Measurements from ENCODE around the gene PLOD1. TPM values are rescaled to one million over a fixed set of nuclear protein-coding genes. Genes with fewer than 3 reads are reported as not detected.

PLOD1 gene
- total RNA-seq, 1 experiment from 2014 or later = 156 TPM

DNA sequence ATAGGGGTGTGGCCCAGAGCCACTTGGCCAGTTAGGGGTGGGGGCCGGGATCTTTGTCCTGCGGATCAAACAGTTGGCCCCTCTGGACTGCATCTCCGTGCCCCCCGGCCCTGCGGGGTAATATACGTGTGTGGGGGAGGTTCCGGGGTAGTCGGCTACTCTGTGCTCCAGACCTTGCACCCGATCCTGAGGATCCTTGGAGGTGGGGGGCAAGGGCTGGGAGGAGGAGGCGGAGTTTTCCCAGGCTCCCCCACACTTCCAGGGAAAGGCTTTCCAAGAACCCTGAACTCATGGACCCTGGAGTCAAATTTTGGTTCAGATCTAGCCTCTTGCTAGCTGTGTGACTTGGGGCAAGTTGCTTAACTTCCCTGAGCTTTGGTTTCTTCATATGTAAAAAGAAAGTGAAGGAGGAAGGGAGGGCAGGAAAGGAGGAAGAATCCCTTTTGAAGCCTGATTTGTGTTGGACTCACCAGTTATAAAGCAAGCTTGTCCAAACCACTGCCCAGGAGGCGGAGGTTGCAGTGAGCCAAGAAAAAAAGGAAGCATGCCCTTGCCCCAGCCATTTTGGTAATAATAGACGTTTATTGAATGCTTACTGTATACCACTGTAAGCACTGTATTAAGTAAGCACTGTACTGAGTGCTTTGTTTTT lies 85.5 kb downstream of the PLOD1 start:
- no peaks in the 10 kb centered on the region for H3K36me3 ChIP-seq (ENCODE audit: control insufficient read depth, insufficient read depth, low read length)
- BruUV-seq (replicated peaks) = no TSS peak
- no peaks in the 10 kb centered on the region for H3K9me3 ChIP-seq (ENCODE audit: control insufficient read depth, insufficient read depth, low read depth, low read length)
- peak overlapping the region; percentile 77 to 80 for H3K4me3 ChIP-seq (ENCODE audit: low read depth in 2 of 2, low read length in 2 of 2)
- ChIA-PET POLR2A (interaction anchor here (0.7 to 1.4 kb wide), 2 partner anchors 101 to 112 kb away, joined by 3 to 6 read pairs; no protein-coding TSS in a partner anchor), CTCF (no interaction called here)
- H3K27ac ChIP-seq (ENCODE audit: low read length) = peak overlapping the region; percentile 79
- intact Hi-C loops (cut with micrococcal nuclease; ENCODE audit: unreplicated experiment) = no loop called here
- in situ Hi-C loops (cut with HindIII; ENCODE audit: low pct_unique_long_range_greater_than_20kb, low sequenced_read_pairs) = no loop called here
- TF ChIP-seq, protein P1, sequence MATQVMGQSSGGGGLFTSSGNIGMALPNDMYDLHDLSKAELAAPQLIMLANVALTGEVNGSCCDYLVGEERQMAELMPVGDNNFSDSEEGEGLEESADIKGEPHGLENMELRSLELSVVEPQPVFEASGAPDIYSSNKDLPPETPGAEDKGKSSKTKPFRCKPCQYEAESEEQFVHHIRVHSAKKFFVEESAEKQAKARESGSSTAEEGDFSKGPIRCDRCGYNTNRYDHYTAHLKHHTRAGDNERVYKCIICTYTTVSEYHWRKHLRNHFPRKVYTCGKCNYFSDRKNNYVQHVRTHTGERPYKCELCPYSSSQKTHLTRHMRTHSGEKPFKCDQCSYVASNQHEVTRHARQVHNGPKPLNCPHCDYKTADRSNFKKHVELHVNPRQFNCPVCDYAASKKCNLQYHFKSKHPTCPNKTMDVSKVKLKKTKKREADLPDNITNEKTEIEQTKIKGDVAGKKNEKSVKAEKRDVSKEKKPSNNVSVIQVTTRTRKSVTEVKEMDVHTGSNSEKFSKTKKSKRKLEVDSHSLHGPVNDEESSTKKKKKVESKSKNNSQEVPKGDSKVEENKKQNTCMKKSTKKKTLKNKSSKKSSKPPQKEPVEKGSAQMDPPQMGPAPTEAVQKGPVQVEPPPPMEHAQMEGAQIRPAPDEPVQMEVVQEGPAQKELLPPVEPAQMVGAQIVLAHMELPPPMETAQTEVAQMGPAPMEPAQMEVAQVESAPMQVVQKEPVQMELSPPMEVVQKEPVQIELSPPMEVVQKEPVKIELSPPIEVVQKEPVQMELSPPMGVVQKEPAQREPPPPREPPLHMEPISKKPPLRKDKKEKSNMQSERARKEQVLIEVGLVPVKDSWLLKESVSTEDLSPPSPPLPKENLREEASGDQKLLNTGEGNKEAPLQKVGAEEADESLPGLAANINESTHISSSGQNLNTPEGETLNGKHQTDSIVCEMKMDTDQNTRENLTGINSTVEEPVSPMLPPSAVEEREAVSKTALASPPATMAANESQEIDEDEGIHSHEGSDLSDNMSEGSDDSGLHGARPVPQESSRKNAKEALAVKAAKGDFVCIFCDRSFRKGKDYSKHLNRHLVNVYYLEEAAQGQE (IDR thresholded peaks at IDR 0.05; ENCODE audit: insufficient read depth in 1 of 2, low read depth in 2 of 2, low read length in 1 of 2) = no peak
- no peak for TF ChIP-seq POLR2AphosphoS5 (IDR thresholded peaks at IDR 0.05; ENCODE audit: low read depth, low read length)
- no peak for TF ChIP-seq SIN3A (IDR thresholded peaks at IDR 0.05; ENCODE audit: borderline replicate concordance, insufficient read depth, low read depth, low read length)
- no peak for TF ChIP-seq TCF7L2 (IDR thresholded peaks at IDR 0.05; ENCODE audit: low read depth, low read length)
- TF ChIP-seq, protein P2, sequence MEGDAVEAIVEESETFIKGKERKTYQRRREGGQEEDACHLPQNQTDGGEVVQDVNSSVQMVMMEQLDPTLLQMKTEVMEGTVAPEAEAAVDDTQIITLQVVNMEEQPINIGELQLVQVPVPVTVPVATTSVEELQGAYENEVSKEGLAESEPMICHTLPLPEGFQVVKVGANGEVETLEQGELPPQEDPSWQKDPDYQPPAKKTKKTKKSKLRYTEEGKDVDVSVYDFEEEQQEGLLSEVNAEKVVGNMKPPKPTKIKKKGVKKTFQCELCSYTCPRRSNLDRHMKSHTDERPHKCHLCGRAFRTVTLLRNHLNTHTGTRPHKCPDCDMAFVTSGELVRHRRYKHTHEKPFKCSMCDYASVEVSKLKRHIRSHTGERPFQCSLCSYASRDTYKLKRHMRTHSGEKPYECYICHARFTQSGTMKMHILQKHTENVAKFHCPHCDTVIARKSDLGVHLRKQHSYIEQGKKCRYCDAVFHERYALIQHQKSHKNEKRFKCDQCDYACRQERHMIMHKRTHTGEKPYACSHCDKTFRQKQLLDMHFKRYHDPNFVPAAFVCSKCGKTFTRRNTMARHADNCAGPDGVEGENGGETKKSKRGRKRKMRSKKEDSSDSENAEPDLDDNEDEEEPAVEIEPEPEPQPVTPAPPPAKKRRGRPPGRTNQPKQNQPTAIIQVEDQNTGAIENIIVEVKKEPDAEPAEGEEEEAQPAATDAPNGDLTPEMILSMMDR (IDR thresholded peaks at IDR 0.05) = no peak
- no peaks in the 10 kb centered on the region for H3K4me1 ChIP-seq (ENCODE audit: control insufficient read depth, insufficient read depth, low read length)
- peak; percentile 17 for ATAC-seq
- no peaks in the 10 kb centered on the region for H3K27me3 ChIP-seq (ENCODE audit: control insufficient read depth, insufficient read depth, low read length)
- no peak for DNase-seq (ENCODE audit: low read depth, low spot score)

DNA sequence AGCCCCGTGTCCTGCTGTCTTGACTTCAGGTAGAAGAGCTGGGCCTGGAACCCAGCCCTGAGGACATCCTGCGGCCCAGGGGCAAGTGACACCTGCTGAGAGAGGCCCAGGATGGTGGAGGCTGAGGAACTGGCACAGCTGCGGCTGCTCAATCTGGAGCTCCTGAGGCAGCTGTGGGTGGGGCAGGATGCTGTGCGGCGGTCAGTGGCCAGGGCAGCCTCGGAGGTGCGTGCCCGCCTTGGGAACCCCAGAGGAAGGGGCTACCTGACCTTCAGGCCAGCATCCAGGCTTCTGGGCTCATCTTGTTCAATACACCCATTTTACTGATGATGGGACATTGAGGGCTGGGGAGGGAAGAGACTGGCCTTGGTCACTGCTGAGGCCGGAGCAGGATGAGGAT lies 87.1 kb downstream of the PLOD1 start:
- Histone ChIP-seq H3K36me3 (ENCODE audit: control insufficient read depth, insufficient read depth, low read length) (no peaks in the 10 kb centered on the region), H3K9me3 (ENCODE audit: control insufficient read depth, insufficient read depth, low read depth, low read length) (no peaks in the 10 kb centered on the region), H3K27ac (ENCODE audit: low read length) (no peak overlapping the region), H3K4me1 (ENCODE audit: control insufficient read depth, insufficient read depth, low read length) (no peaks in the 10 kb centered on the region), H3K27me3 (ENCODE audit: control insufficient read depth, insufficient read depth, low read length) (no peaks in the 10 kb centered on the region), H3K4me3 (ENCODE audit: low read depth in 2 of 2, low read length in 2 of 2) (no peak overlapping the region)
- in situ Hi-C loops (cut with HindIII; ENCODE audit: low pct_unique_long_range_greater_than_20kb, low sequenced_read_pairs) = no loop called here
- intact Hi-C loops (cut with micrococcal nuclease; ENCODE audit: unreplicated experiment) = no loop called here
- BruUV-seq (replicated peaks) = TSS peak; percentile 76
- ChIA-PET CTCF (interaction anchor here (0.5 kb wide), 1 partner anchor 25 kb away, joined by 4 read pairs; no protein-coding TSS in a partner anchor), POLR2A (interaction anchor here (1.0 kb wide), 1 partner anchor 10 kb away, joined by 4 read pairs; no protein-coding TSS in a partner anchor)
- DNase-seq (ENCODE audit: low read depth, low spot score) (no peak), ATAC-seq (no peak)
- TF ChIP-seq, protein P1 (IDR thresholded peaks at IDR 0.05; ENCODE audit: insufficient read depth in 1 of 2, low read depth in 2 of 2, low read length in 1 of 2) = no peak
- TF ChIP-seq TCF7L2 (IDR thresholded peaks at IDR 0.05; ENCODE audit: low read depth, low read length) = no peak
- TF ChIP-seq, protein P2 (IDR thresholded peaks at IDR 0.05) = no peak
- TF ChIP-seq SIN3A (IDR thresholded peaks at IDR 0.05; ENCODE audit: borderline replicate concordance, insufficient read depth, low read depth, low read length) = no peak
- no peak for TF ChIP-seq POLR2AphosphoS5 (IDR thresholded peaks at IDR 0.05; ENCODE audit: low read depth, low read length)

Data from Panc1 (cell line).